ENCODE data around the gene TCHP.

DNA sequence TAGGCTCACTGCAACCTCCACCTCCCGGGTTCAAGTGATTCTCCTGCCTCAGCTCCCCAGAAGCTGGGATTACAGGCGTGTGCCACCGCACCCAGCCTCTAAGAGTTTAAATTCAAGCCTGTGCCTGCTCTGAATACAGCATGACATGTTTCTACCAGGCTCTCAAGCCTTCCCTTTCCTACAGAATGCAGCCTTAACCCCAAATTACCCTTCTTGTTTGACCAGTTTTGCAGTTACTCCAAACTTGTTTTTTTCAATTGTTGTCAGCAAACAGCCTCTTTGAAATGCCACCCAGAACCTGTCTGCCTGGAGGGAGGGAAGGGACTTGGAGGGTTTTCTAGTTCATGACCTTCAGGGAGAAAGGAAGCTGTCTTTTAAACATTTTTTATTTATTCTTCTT, 35.2 kb upstream of the TCHP start:
- TF ChIP-seq, protein P1, sequence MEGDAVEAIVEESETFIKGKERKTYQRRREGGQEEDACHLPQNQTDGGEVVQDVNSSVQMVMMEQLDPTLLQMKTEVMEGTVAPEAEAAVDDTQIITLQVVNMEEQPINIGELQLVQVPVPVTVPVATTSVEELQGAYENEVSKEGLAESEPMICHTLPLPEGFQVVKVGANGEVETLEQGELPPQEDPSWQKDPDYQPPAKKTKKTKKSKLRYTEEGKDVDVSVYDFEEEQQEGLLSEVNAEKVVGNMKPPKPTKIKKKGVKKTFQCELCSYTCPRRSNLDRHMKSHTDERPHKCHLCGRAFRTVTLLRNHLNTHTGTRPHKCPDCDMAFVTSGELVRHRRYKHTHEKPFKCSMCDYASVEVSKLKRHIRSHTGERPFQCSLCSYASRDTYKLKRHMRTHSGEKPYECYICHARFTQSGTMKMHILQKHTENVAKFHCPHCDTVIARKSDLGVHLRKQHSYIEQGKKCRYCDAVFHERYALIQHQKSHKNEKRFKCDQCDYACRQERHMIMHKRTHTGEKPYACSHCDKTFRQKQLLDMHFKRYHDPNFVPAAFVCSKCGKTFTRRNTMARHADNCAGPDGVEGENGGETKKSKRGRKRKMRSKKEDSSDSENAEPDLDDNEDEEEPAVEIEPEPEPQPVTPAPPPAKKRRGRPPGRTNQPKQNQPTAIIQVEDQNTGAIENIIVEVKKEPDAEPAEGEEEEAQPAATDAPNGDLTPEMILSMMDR (IDR thresholded peaks at IDR 0.05; ENCODE audit: borderline replicate concordance, extremely low read depth, low read length, poor library complexity, severe bottlenecking): no peak
- no peak for TF ChIP-seq EZH2 (IDR thresholded peaks at IDR 0.05; ENCODE audit: borderline replicate concordance, low read depth, low read length, severe bottlenecking)
